GM19438 (cell line): Measurements from ENCODE around the gene DIP2B.
"Not testable (repeated sequence)": the region's sequence is repeated elsewhere in the genome, so short reads cannot be mapped to it uniquely, and the experiment has no call there.

Experiments
- ATAC-seq: cut with Tn5 transposase; IDR thresholded peaks from one replicate; pipeline ENCODE4 v1.9.1; 2021; ENCODE audit warnings: low read depth; ENCODE audit not compliant: unreplicated experiment

DIP2B gene

DNA sequence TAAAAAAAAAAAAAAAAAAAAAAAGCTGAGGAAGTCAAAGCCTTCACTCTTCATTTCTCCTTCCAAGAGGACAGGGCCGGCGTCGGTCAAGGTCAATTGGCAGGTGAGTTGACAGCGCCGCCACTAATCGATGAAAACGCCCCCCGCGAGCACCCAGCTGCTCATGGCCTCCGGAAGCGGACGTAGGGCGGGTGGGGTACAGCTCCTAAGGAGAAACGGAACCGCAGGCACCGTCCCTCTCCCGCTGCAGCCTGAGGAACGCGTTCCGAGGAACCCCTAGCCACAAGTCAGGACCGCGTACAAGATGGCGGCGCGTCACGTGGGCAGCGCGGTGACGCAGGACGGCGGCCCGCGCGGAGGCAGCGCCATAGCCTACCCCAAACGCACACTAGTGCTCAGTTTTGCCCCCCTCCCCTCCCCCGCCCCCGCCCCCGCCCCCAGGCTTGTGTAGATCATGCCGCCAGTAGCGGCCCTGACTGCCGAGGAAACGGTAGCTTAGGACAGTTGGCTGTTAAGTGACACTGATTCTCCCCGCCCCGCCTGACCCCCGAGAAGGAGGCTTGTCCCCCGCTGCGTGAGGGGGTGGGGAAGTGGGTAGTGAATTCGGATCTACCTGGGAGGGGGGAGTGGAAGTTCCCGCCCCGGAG lies 259.0 kb downstream of the DIP2B start, which contains the start of gene ATF1:
Gene ATF1, plus strand, starts transcription at position 463 of the 647 bp plus-strand sequence. CDS start 16,045 bp downstream, outside the sequence.
- peak; percentile 73 for ATAC-seq

- ATAC-seq, result peak; percentile 34
Measured at GRCh38 chr12:50764286-50765094, 259.7 kb downstream of the DIP2B start.

DNA sequence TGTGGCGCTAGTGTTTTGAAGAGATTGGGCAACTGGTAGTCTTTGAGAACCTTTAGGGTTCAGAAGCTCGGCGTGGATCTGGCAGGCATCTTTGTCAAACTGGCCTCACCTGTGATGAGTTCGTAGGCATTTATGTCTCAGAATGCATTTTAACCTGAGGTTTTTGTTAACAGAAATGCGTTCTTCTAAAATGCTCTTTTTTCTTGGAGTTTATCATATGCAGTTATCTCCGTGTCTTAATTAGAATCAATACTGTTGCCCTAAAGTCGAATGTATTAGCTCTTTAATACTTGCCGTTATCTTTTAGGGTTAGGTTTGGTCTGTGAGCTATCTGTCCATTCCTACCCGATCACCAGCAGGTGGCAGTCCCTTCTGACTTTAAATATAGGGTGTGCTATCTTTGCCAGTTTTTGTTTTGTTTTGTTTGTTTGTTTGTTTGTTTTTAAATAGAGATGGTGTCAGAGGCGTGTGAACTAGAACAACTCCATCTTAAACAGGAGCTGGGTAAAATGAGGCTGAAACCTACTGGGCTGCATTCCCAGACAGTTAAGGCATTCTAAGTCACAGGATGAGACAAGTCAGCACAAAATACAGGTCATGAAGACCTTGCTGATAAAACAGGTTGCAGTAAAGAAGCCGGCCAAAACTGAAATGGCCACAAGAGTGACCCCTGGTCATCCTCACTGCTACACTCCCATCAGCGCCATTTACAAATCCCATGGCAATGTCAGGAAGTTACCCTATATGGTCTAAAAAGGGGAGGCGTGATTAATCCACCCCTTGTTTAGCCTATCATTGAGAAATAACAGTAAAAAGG lies 260.5 kb downstream of the DIP2B start:
- no peak for ATAC-seq

GRCh38 chr12:50768391-50768790 lies 263.6 kb downstream of the DIP2B start:
- no peak for ATAC-seq

DNA sequence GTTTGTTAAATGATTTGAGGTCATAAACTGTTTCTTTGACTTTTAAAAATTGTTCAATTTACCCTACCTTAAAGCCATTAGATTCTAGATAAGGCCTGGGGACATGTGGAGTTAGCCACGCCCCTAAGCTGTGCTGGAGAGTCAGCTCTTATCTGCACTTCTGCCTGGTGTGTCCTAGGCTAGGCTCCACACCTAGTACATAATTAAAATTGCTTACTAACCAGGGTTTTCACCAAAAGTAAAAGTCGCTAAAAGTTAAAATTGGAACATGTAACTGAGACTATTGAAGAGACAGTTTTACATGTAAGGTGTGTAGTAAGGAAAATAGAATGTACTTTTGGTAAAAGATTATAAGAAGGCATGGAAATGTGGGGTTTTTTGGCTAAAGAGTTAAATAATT lies 264.0 kb downstream of the DIP2B start:
- ATAC-seq, result not testable (repeated sequence)

DNA sequence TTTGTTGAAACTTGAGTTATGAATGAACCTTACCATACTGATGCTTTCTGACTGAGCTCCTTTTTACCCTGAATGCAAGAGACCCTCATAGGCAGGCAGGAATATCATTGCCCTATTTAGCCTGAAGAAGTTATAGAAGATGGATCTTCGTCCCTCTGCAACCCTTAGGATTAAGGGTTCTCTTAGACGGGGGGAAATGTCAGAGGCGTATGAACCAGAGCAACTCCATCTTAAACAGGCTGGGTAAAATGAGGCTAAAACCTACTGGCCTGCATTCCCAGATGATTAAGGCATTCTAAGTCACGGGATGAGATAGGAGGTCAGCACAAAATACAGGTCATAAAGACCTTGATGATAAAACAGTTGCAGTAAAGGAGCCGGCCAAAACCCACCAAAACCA lies 266.6 kb downstream of the DIP2B start:
- ATAC-seq, result no peak

DNA sequence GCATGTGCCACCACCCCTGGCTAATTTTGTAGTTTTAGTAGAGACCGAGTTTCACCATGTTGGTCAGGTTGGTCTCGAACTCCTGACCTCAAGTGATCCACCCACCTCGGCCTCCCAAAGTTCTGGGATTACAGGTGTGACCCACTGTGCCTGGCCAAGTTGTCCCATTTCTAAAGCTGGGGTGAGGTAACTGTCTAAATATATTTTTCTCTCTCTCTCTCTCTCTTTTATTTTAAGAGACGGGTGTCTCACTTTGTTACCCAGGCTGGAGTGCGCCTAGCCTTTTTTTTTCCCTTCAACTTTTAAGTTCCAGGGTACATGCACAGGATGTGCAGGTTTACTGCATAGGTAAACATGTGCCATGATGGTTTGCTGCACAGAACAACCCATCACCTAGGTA lies 267.7 kb downstream of the DIP2B start:
- no peak for ATAC-seq

GRCh38 chr12:50772877-50773276 lies 268.1 kb downstream of the DIP2B start:
- no peak for ATAC-seq

GRCh38 chr12:50775251-50775650 lies 270.5 kb downstream of the DIP2B start:
- no peak for ATAC-seq

DNA sequence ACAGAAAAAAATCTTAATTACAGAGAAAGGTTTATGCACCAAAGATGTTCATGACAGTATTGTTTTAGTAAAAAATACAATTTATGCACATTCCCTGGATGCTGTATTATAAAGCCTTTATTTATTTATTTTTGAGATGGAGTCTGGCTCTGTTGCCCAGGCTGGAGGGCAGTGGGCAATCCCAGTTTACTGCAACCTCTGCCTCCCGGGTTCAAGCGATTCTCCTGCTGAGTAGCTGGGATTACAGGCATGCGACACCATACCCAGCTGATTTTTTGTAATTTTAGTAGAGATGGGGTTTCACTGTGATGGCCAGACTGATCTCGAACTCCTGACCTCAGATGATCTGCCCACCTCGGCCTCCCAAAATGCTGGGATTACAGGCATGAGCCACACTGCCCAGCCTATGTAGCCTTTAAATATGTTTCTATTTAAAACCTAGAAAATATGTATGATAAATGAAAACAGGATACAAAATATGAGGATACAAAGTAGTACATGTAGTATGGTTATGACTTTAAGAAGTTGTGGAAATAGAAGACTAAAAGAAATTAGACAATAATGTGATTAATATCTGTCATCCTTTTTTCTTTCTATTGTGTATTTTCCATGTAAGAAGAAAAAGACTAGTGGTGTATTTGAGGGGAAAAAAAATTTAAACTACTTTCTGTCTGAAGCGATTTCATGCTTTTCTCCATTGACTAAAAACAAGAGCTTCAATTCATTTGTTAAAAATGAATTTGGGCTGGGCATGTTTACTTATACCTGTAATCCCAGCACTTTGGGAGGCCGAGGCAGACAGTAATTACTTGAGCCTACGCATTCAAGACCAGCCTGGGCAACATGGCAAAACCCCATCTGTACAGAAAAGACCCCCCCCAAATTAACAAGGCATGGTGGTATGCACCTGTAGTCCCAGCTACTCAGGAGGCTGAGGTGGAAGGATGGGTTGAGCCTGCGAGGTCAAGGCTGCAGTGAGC lies 272.3 kb downstream of the DIP2B start:
- ATAC-seq, result no peak

DNA sequence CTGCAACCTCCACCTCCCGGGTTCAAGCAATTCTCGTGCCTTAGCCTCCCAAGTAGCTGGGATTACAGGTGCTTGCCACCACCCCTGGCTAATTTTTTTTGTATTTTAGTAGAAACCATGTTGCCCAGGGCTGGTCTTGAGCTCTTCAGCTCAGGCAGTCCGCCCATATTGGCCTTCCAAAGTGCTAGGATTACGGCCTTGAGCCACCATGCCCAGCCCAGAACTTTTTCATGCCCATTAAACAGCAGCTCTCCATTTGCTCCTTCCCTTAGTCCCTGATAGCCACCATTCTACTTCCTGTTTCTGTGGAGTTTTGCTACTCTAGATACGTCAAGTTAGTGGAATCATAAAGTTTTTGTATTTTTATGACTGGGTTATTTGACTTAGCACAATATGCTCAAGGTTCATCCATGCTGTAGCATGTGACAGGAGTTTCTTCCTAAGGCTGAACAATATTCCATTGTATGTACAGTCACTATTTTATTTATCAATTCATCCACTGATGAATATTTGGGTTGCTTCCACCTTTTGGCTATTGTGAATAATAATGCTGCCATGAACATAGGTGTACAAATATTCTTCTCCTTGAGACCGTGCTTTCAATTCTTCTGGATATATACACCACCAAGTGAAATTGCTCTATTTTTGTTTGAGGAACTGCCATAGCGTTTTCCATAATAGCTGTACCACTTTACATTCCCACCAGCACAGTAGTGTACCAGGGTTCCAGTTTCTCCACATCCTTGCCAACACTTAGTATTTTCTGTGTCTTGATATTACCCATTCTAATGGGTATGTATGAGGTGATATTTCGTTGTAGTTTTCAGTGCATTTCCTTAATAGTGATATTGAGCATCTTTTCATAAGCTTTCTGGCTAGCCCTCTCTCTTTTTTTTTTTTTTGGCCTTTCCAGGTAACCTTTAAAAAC lies 274.1 kb downstream of the DIP2B start:
- ATAC-seq, result no peak

DNA sequence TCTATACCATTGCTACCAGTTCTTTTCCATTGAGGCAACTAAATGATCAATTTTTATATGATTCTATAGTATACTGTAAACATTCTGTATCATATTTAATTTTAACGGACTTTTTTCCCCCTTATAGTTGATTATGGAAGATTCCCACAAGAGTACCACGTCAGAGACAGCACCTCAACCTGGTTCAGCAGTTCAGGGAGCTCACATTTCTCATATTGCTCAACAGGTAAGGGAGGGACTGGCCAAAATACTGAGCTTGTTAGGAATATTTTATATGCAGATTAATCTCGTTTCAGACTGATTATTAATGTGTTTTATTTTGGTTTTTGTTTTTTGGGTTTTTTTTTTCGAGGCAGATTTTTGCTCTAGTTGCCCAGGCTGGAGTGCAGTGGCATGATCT lies 275.2 kb downstream of the DIP2B start:
- ATAC-seq, result no peak

GRCh38 chr12:50784501-50784900 lies 279.7 kb downstream of the DIP2B start:
- no peak for ATAC-seq

DNA sequence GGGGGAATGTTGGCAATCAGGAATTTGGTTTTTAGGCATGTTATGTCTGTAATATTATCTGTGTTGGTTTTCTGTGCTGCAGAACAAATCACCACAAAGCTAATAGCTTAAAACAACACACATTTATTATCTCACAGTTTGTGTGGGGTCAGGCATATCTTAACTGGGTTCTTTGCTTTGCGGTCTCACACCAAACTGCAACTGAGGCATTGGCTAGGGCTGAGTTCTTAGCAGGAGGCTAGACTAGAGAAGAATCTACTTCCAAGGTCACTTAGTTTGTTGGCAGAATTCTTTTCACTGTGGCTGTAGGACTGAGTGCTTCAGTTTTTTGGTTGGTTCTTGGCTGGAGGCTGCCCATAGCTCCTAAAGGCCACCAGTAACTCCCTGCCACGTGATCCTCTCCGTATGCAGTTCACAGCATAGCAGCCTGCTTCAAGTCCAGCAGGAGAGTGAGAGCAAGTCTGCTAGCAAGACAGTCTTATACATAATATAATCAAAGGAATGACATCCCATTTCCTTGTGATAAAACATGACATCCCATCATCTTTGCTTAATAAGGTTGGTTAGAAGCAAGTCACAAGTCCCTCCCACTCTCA lies 280.7 kb downstream of the DIP2B start:
- ATAC-seq, result no peak

GRCh38 chr12:50786498-50787231 lies 281.9 kb downstream of the DIP2B start:
- no peak for ATAC-seq

GRCh38 chr12:50787618-50788017 lies 282.8 kb downstream of the DIP2B start:
- no peak for ATAC-seq

DNA sequence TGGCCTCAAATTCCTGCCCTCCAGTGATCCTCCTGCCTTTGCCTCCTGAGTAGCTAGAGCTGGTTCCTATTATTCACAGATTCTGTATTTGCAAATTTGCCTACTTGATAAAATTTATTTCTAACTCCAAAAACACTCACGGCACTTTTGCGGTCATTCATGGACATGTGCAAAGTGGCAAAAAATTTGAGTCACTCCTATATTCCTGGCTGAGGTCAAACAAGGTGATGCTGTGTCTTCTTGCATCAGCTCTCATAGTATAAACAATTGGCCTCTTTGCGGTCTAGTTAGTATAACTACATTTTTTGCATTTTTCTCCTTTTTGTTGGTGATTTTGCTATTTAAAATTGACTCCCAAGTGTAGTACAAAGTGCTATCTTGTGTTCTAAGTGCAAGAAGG lies 283.8 kb downstream of the DIP2B start:
- ATAC-seq, result no peak

DNA sequence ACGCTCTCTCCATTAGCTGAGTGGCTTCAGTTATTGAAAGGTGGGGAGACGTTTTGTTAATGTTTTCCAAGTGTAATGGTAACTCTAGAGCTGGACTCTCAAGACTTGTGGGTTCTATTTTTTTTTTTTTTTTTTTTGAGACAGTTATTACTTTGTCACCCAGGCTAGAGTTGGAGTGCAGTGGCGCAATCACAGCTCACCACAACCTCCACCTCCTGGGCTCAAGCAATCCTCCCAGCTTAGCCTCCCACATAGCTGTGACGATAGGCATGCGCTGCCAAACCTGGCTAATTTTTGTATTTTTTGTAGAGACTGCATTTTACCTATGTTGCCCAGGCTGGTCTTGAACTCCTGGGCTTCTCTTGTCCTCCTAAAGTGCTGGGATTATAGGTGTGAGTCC lies 285.3 kb downstream of the DIP2B start:
- no peak for ATAC-seq
